ENCODE measurements around the gene FLYWCH2.
A peak's percentile ranks its signal among the peaks of the same experiment; 100 is the strongest.
"Not testable (repeated sequence)": the region's sequence is repeated elsewhere in the genome, so short reads cannot be mapped to it uniquely, and the experiment has no call there.

FLYWCH2 gene

GRCh38 chr16:2915196-2915929 lies 32.3 kb downstream of the FLYWCH2 start:
- no peak for DNase-seq

GRCh38 chr16:2919511-2920255 lies 36.7 kb downstream of the FLYWCH2 start:
- DNase-seq = peak; percentile 22

GRCh38 chr16:2923481-2923880 lies 40.5 kb downstream of the FLYWCH2 start:
- no peak for DNase-seq

GRCh38 chr16:2924901-2925755 lies 42.1 kb downstream of the FLYWCH2 start:
- DNase-seq = no peak

GRCh38 chr16:2925951-2926649 lies 43.1 kb downstream of the FLYWCH2 start:
- DNase-seq = no peak

GRCh38 chr16:2926650-2926999 lies 43.6 kb downstream of the FLYWCH2 start:
- no peak for DNase-seq

GRCh38 chr16:2927010-2927646 lies 44.1 kb downstream of the FLYWCH2 start:
- DNase-seq = peak; percentile 76

GRCh38 chr16:2928151-2928550 lies 45.1 kb downstream of the FLYWCH2 start:
- not testable (repeated sequence) for DNase-seq

GRCh38 chr16:2928796-2929195 lies 45.8 kb downstream of the FLYWCH2 start:
- DNase-seq = no peak

GRCh38 chr16:2929693-2930092 lies 46.7 kb downstream of the FLYWCH2 start:
- DNase-seq = no peak

GRCh38 chr16:2930236-2930635 lies 47.2 kb downstream of the FLYWCH2 start:
- DNase-seq = no peak

- not testable (repeated sequence) for DNase-seq
These were observed 48.4 kb downstream of the FLYWCH2 start for GRCh38 chr16:2931231-2931914.

- DNase-seq = no peak
These were observed 50.1 kb downstream of the FLYWCH2 start for GRCh38 chr16:2933136-2933535.

- DNase-seq = no peak
These were observed 50.7 kb downstream of the FLYWCH2 start for GRCh38 chr16:2933701-2934100.

- no peak for DNase-seq
These were observed 51.4 kb downstream of the FLYWCH2 start for GRCh38 chr16:2934450-2934849.

- DNase-seq = no peak
These were observed 53.5 kb downstream of the FLYWCH2 start for GRCh38 chr16:2936436-2937011.

- no peak for DNase-seq
These were observed 54.2 kb downstream of the FLYWCH2 start for GRCh38 chr16:2937170-2937569.

GRCh38 chr16:2938206-2938605 lies 55.2 kb downstream of the FLYWCH2 start:
- DNase-seq = no peak

GRCh38 chr16:2939968-2940367 lies 57.0 kb downstream of the FLYWCH2 start:
- DNase-seq = no peak

- no peak for DNase-seq
These were observed 59.0 kb downstream of the FLYWCH2 start for GRCh38 chr16:2942045-2942444.

- DNase-seq = not testable (repeated sequence)
These were observed 60.7 kb downstream of the FLYWCH2 start for GRCh38 chr16:2943716-2944115.
